ENCODE data around the gene ZNF609. TPM values are rescaled to one million over a fixed set of nuclear protein-coding genes. Genes with fewer than 3 reads are reported as not detected.
A peak's percentile ranks its signal among the peaks of the same experiment; 100 is the strongest.

ZNF609 gene
- total and polyA plus RNA-seq, 2 of the 13 experiments (the other 11 are each of a cell fraction or from before 2014, with no cell fraction given) = 8.9 to 9.9 TPM

DNA sequence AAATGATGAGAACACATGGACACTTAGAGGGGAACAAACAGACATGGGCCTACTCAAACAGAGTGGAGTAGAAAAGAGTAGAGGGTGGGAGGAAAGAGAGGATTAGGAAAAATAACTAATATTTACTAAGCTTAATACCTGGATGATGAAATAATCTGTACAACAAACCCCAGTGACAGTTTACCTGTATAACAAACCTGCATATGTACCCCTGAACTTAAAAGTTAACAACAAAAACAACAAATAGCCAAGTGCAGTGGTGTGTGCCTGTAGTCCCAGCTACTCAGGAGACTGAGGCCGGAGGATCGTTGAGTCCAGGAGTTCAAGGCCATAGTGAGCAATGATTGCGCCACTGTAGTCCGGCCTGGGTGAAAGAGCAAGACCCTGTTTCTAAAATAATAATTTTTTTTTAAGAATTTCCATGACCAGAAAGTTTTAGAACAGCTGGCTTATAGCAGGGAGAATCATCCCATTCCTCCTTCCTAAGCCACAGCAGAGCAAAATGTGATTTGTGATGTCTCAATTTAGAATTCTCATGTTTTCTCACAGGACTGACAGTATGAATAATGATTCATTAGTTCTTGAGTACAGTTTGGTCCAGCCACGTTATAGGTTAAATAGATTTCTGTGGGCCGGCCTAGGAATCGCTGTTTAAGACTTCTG lies 150.0 kb downstream of the ZNF609 start (continued):
- TF ChIP-seq, protein P1, sequence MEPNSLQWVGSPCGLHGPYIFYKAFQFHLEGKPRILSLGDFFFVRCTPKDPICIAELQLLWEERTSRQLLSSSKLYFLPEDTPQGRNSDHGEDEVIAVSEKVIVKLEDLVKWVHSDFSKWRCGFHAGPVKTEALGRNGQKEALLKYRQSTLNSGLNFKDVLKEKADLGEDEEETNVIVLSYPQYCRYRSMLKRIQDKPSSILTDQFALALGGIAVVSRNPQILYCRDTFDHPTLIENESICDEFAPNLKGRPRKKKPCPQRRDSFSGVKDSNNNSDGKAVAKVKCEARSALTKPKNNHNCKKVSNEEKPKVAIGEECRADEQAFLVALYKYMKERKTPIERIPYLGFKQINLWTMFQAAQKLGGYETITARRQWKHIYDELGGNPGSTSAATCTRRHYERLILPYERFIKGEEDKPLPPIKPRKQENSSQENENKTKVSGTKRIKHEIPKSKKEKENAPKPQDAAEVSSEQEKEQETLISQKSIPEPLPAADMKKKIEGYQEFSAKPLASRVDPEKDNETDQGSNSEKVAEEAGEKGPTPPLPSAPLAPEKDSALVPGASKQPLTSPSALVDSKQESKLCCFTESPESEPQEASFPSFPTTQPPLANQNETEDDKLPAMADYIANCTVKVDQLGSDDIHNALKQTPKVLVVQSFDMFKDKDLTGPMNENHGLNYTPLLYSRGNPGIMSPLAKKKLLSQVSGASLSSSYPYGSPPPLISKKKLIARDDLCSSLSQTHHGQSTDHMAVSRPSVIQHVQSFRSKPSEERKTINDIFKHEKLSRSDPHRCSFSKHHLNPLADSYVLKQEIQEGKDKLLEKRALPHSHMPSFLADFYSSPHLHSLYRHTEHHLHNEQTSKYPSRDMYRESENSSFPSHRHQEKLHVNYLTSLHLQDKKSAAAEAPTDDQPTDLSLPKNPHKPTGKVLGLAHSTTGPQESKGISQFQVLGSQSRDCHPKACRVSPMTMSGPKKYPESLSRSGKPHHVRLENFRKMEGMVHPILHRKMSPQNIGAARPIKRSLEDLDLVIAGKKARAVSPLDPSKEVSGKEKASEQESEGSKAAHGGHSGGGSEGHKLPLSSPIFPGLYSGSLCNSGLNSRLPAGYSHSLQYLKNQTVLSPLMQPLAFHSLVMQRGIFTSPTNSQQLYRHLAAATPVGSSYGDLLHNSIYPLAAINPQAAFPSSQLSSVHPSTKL (CRISPR knock-in tag; IDR thresholded peaks at IDR 0.05) = peak; percentile 93
- no peak for TF ChIP-seq TAF15 (IDR thresholded peaks at IDR 0.05; ENCODE audit: low read depth, low read length, poor library complexity, severe bottlenecking)
- TF ChIP-seq POLR2A (IDR thresholded peaks at IDR 0.05; ENCODE audit: insufficient read depth in 1 of 2, low read depth in 2 of 2, low read length in 2 of 2) = no peak
- TF ChIP-seq, protein P2, sequence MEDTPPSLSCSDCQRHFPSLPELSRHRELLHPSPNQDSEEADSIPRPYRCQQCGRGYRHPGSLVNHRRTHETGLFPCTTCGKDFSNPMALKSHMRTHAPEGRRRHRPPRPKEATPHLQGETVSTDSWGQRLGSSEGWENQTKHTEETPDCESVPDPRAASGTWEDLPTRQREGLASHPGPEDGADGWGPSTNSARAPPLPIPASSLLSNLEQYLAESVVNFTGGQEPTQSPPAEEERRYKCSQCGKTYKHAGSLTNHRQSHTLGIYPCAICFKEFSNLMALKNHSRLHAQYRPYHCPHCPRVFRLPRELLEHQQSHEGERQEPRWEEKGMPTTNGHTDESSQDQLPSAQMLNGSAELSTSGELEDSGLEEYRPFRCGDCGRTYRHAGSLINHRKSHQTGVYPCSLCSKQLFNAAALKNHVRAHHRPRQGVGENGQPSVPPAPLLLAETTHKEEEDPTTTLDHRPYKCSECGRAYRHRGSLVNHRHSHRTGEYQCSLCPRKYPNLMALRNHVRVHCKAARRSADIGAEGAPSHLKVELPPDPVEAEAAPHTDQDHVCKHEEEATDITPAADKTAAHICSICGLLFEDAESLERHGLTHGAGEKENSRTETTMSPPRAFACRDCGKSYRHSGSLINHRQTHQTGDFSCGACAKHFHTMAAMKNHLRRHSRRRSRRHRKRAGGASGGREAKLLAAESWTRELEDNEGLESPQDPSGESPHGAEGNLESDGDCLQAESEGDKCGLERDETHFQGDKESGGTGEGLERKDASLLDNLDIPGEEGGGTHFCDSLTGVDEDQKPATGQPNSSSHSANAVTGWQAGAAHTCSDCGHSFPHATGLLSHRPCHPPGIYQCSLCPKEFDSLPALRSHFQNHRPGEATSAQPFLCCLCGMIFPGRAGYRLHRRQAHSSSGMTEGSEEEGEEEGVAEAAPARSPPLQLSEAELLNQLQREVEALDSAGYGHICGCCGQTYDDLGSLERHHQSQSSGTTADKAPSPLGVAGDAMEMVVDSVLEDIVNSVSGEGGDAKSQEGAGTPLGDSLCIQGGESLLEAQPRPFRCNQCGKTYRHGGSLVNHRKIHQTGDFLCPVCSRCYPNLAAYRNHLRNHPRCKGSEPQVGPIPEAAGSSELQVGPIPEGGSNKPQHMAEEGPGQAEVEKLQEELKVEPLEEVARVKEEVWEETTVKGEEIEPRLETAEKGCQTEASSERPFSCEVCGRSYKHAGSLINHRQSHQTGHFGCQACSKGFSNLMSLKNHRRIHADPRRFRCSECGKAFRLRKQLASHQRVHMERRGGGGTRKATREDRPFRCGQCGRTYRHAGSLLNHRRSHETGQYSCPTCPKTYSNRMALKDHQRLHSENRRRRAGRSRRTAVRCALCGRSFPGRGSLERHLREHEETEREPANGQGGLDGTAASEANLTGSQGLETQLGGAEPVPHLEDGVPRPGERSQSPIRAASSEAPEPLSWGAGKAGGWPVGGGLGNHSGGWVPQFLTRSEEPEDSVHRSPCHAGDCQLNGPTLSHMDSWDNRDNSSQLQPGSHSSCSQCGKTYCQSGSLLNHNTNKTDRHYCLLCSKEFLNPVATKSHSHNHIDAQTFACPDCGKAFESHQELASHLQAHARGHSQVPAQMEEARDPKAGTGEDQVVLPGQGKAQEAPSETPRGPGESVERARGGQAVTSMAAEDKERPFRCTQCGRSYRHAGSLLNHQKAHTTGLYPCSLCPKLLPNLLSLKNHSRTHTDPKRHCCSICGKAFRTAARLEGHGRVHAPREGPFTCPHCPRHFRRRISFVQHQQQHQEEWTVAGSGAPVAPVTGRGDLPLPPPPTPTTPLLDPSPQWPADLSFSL (CRISPR knock-in tag; IDR thresholded peaks at IDR 0.05) = peak; percentile 75; the same call in 1 of the 2 replicates
- TF ChIP-seq MBD4 (IDR thresholded peaks at IDR 0.05; ENCODE audit: borderline replicate concordance, low read length) = no peak
- TF ChIP-seq DPF2 (CRISPR knock-in tag; IDR thresholded peaks at IDR 0.05; ENCODE audit: borderline replicate concordance, low read depth) = peak; percentile 80
- TF ChIP-seq ZNF615 (CRISPR knock-in tag; IDR thresholded peaks at IDR 0.05; ENCODE audit: borderline replicate concordance) = no peak
- no peak for TF ChIP-seq ZNF570 (CRISPR knock-in tag; IDR thresholded peaks at IDR 0.05; ENCODE audit: borderline replicate concordance)
- TF ChIP-seq ZNF558 (CRISPR knock-in tag; IDR thresholded peaks at IDR 0.05; ENCODE audit: borderline replicate concordance) = no peak
- TF ChIP-seq ZNF121 (CRISPR knock-in tag; IDR thresholded peaks at IDR 0.05) = no peak
- TF ChIP-seq SMAD3 (CRISPR knock-in tag; IDR thresholded peaks at IDR 0.05) = peak; percentile 88
- no peak for TF ChIP-seq GTF3A (CRISPR knock-in tag; conservative IDR thresholded peaks at IDR 0.05)
- no peak for TF ChIP-seq PHF20 (CRISPR knock-in tag; IDR thresholded peaks at IDR 0.05)
- TF ChIP-seq, protein P3, sequence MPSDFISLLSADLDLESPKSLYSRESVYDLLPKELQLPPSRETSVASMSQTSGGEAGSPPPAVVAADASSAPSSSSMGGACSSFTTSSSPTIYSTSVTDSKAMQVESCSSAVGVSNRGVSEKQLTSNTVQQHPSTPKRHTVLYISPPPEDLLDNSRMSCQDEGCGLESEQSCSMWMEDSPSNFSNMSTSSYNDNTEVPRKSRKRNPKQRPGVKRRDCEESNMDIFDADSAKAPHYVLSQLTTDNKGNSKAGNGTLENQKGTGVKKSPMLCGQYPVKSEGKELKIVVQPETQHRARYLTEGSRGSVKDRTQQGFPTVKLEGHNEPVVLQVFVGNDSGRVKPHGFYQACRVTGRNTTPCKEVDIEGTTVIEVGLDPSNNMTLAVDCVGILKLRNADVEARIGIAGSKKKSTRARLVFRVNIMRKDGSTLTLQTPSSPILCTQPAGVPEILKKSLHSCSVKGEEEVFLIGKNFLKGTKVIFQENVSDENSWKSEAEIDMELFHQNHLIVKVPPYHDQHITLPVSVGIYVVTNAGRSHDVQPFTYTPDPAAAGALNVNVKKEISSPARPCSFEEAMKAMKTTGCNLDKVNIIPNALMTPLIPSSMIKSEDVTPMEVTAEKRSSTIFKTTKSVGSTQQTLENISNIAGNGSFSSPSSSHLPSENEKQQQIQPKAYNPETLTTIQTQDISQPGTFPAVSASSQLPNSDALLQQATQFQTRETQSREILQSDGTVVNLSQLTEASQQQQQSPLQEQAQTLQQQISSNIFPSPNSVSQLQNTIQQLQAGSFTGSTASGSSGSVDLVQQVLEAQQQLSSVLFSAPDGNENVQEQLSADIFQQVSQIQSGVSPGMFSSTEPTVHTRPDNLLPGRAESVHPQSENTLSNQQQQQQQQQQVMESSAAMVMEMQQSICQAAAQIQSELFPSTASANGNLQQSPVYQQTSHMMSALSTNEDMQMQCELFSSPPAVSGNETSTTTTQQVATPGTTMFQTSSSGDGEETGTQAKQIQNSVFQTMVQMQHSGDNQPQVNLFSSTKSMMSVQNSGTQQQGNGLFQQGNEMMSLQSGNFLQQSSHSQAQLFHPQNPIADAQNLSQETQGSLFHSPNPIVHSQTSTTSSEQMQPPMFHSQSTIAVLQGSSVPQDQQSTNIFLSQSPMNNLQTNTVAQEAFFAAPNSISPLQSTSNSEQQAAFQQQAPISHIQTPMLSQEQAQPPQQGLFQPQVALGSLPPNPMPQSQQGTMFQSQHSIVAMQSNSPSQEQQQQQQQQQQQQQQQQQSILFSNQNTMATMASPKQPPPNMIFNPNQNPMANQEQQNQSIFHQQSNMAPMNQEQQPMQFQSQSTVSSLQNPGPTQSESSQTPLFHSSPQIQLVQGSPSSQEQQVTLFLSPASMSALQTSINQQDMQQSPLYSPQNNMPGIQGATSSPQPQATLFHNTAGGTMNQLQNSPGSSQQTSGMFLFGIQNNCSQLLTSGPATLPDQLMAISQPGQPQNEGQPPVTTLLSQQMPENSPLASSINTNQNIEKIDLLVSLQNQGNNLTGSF (CRISPR knock-in tag; IDR thresholded peaks at IDR 0.05) = no peak
